Skin epidermis (tissue), 12 donors: ENCODE measurements around the gene LRIG1.
A peak's percentile ranks its signal among the peaks of the same experiment; 100 is the strongest.

Source experiments
- H3K27ac ChIP-seq, 21 experiments: fragments of 200-600 bp; sonication (generic) in 11 of 21; one replicate each; pipeline ENCODE4 v1.5.0; 2020; ENCODE audit warnings: mild to moderate bottlenecking in 3 of 21, inconsistent platforms in 2 of 21, moderate library complexity in 2 of 21
- H3K4me3 ChIP-seq, 7 experiments: fragments of 200-600 bp; sonication (generic) in 2 of 7; one replicate each; pipeline ENCODE4 v1.5.0; 2020; ENCODE audit warnings: inconsistent platforms in 2 of 7, mild to moderate bottlenecking in 2 of 7, moderate library complexity in 1 of 7

Gene LRIG1

GRCh38 chr3:66492071-66492470 is 8.8 kb downstream of the LRIG1 start:
- H3K27ac ChIP-seq: peak overlapping the region in 4 of 21 experiments; percentile 12 to 51 (median 24)

GRCh38 chr3:66490984-66491383 is 9.8 kb downstream of the LRIG1 start:
- H3K27ac ChIP-seq: peak overlapping the region in 10 of 21 experiments; percentile 3 to 73 (median 40)
- H3K4me3 ChIP-seq: no peak overlapping the region

More at GRCh38 chr3:66492071-66492470, 8.8 kb downstream of the LRIG1 start:
- no peak overlapping the region for H3K4me3 ChIP-seq

- Histone ChIP-seq H3K27ac (peak overlapping the region in 11 of 21 experiments; percentile 3 to 73 (median 38)), H3K4me3 (no peak overlapping the region)
Measured at GRCh38 chr3:66490214-66490613, 10.6 kb downstream of the LRIG1 start.

- no peak overlapping the region for H3K4me3 ChIP-seq
- H3K27ac ChIP-seq: peak overlapping the region in 10 of 21 experiments; percentile 3 to 73 (median 31)
Measured at GRCh38 chr3:66489581-66489980, 11.2 kb downstream of the LRIG1 start.

- Histone ChIP-seq H3K27ac (peak overlapping the region in 7 of 21 experiments; percentile 17 to 83 (median 71)), H3K4me3 (no peak overlapping the region)
Measured at GRCh38 chr3:66489115-66489514, 11.7 kb downstream of the LRIG1 start.

- Histone ChIP-seq H3K27ac (peak overlapping the region in 9 of 21 experiments; percentile 5 to 83 (median 45)), H3K4me3 (no peak overlapping the region)
Measured at GRCh38 chr3:66488492-66488891, 12.3 kb downstream of the LRIG1 start.

GRCh38 chr3:66487465-66487864 is 13.4 kb downstream of the LRIG1 start:
- peak overlapping the region in 16 of 21 experiments; percentile 11 to 83 (median 58) for H3K27ac ChIP-seq
- H3K4me3 ChIP-seq: no peak overlapping the region

GRCh38 chr3:66486646-66487045 is 14.2 kb downstream of the LRIG1 start:
- H3K4me3 ChIP-seq: no peak overlapping the region
- H3K27ac ChIP-seq: peak overlapping the region in 14 of 21 experiments; percentile 25 to 85 (median 66)

GRCh38 chr3:66486202-66486601 is 14.6 kb downstream of the LRIG1 start:
- Histone ChIP-seq H3K4me3 (no peak overlapping the region), H3K27ac (peak overlapping the region in 14 of 21 experiments; percentile 25 to 85 (median 64))

- Histone ChIP-seq H3K27ac (peak overlapping the region in 11 of 21 experiments; percentile 14 to 85 (median 68)), H3K4me3 (no peak overlapping the region)
Measured at GRCh38 chr3:66485291-66485968, 15.4 kb downstream of the LRIG1 start.

- no peak overlapping the region for H3K4me3 ChIP-seq
- peak overlapping the region in 16 of 21 experiments; percentile 4 to 85 (median 58) for H3K27ac ChIP-seq
Measured at GRCh38 chr3:66484106-66484844, 16.5 kb downstream of the LRIG1 start.

- no peak overlapping the region for H3K4me3 ChIP-seq
- H3K27ac ChIP-seq: peak overlapping the region in 18 of 21 experiments; percentile 4 to 85 (median 58)
Measured at GRCh38 chr3:66483409-66483906, 17.4 kb downstream of the LRIG1 start.

GRCh38 chr3:66483006-66483405 is 17.8 kb downstream of the LRIG1 start:
- H3K4me3 ChIP-seq: no peak overlapping the region
- H3K27ac ChIP-seq: peak overlapping the region in 16 of 21 experiments; percentile 6 to 85 (median 58)

- H3K4me3 ChIP-seq: no peak overlapping the region
Measured at GRCh38 chr3:66482018-66482404, 18.8 kb downstream of the LRIG1 start.

GRCh38 chr3:66481071-66482017 is 19.5 kb downstream of the LRIG1 start:
- H3K4me3 ChIP-seq: no peak overlapping the region
- H3K27ac ChIP-seq: peak overlapping the region in 13 of 21 experiments; percentile 3 to 69 (median 39)

More at GRCh38 chr3:66482018-66482404, 18.8 kb downstream of the LRIG1 start:
- H3K27ac ChIP-seq: peak overlapping the region in 8 of 21 experiments; percentile 11 to 65 (median 58)

GRCh38 chr3:66480666-66481065 is 20.2 kb downstream of the LRIG1 start:
- H3K4me3 ChIP-seq: no peak overlapping the region
- peak overlapping the region in 9 of 21 experiments; percentile 6 to 69 (median 39) for H3K27ac ChIP-seq

- Histone ChIP-seq H3K4me3 (no peak overlapping the region), H3K27ac (no peak overlapping the region)
Measured at GRCh38 chr3:66479532-66479947, 21.3 kb downstream of the LRIG1 start.

- Histone ChIP-seq H3K4me3 (no peak overlapping the region), H3K27ac (no peak overlapping the region)
Measured at GRCh38 chr3:66478960-66479359, 21.9 kb downstream of the LRIG1 start.

- H3K27ac ChIP-seq: no peak overlapping the region
- H3K4me3 ChIP-seq: no peak overlapping the region
Measured at GRCh38 chr3:66477856-66478255, 23.0 kb downstream of the LRIG1 start.
